HG02678 (cell line): ENCODE results near the gene SPNS2.
"Not testable (repeated sequence)": the region's sequence is repeated elsewhere in the genome, so short reads cannot be mapped to it uniquely, and the experiment has no call there.

Source experiments
- ATAC-seq: cut with Tn5 transposase; IDR thresholded peaks from one replicate; pipeline ENCODE4 v1.9.1; 2021; ENCODE audit warnings: mild to moderate bottlenecking, moderate library complexity; ENCODE audit not compliant: unreplicated experiment

The SPNS2 gene

DNA sequence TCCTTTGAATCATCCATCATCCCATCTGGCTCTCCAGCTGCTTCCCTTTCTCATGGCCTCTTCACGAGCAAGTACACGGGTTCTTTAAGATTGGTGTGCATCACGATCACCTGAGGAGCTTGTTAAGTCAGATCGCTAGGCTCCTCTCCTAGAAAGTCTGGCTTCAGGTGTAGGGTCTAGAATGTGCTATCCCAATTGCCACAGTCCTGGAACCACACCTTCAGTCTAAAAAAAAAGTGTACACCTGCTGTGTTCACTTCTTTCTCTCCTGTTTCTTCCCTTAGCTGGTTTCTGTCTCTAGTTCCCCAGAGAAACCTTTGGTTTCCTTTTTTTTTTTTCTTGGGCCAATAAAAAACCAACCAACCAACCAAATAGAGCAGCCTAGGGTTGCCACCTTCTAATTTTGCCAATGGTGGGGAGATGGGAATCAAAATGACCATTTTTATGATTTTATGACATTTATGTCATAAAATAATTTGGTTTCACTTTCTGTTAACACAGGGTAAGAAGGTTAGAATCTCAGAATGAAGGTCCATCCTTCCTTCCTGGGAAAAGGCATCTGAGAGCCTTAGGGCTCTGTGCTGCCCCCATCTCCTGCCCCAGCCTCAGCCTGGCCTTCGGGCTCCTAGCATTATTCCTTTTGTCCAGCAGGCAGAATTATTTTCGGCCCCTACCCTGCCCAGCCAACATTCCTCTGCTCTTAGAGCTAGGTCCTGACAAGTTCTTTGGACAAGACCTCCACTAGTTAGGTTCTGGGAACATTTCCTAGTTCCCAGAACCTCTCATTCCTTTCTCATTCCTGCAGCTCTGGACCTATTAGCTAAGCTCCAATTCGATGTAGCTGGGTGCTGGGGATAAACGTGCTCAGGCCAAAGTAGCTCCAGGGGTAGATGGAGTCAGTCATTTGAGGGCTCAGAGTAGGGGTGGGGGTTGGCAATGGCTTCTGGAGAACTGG is 63.6 kb downstream of the SPNS2 start:
- no peak for ATAC-seq

DNA sequence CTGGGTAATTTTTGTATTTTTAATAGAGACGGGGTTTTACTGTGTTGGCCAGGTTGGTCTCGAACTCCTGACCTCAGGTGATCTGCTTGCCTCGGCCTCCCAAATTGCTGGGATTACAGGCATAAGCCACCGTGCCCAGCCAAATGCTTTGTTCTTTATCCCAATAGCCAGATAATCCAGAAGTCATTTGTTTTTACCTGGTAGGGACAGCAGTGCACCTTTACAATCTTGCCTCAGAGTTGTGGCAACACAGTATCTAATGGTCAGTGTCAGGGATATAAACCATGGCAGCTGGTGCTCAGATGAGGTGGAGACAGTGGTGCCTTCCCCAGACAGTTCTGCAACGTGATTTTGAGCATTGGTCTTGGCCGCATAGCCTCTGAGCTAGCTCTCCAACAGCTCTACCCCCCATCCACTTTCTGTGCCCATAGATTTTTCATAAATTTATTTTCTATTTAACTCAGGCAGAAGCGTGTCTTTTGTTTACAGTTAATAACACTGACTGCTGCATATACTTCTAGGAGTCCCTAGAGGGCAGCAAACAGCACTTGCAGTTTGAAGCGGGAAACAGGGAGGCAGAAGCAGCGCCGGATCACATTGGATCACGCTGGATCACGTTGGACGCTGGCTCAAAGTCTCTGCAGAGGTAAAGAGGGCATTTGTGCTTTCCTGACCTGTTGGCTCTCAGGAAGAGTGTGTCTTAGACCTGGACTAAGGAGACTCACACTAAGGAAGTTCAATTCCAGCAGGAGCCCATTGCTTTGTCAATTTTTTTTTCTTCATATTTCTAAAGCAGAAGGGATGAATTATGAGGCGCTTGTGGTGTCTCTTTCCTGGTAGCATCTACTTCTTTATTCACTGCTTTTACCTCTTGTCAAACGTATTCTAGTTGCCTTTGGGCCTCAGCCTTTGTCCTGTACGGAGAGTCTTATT is 66.8 kb downstream of the SPNS2 start:
- no peak for ATAC-seq

DNA sequence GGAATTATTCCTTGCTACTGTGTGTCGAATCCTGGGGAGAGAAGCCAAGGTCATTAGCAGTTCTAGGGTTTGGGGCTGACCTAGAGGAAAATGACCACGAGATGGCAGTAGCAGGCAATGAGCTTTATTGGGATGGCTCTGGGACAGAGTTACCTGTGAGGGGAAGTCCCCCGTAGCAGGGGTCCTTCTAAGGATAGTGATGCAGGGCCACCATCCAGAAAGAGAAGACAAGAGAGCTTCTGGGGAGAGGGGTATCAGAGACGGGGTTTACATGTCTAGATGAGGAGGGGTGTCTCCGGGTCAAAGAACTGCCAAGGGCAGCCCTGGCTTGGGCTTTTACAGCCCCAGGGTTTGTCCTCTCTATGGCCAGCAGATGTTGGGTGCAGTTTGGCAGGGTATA is 68.1 kb downstream of the SPNS2 start:
- no peak for ATAC-seq

DNA sequence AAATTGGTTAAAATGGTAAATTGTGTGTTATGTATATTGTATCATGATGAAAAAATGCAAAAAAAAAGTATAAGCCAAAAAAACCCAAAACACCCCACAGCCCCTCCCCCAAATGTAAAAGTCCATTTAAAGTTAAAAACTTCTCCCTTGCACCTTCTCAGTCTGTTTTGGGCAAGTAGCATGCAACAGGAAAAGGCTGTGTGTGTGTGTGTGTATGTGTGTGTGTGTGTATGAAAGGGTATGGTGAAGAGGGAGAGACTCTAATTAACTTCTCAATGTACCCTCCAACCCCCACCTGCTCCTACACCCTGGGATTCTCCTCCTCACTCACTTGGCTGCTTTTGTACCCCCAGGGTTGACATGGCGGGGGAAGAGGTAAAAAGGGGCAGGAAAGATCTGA is 70.9 kb downstream of the SPNS2 start:
- no peak for ATAC-seq

DNA sequence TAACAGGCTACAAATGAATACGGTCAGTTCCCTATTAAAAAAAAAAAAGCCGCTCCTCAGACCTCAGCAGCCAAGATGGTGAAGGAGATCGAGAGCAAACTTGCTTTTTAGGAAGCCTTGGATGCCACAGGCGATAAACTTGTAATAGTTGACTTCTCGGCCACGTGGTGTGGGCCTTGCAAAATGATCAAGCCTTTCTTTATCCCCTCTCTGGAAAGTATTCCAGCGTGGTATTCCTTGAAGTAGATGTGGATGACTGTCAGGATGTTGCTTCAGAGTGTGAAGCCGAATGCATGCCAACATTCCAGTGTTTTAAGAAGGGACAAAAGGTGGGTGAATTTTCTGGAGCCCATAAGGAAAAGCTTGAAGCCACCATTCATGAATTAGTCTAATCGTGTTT is 73.5 kb downstream of the SPNS2 start:
- ATAC-seq: no peak

DNA sequence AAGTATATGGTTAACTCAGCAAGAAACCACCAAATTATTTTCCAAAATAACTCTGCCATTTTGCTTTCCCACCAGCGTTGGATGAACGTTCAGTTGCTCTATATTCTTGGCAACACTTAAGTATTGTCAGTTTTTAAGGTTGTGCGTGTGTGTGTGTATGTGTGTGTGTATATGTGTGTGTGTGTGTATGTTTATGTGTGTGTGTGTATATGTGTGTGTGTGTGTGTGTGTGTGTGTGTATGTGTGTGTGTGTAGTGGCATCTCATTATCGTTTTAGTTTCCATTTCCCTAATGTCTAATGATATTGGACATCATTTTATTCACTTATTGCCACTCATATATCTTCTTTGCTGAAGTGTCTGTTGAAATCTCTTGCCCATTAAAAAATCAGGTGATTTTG is 74.4 kb downstream of the SPNS2 start:
- ATAC-seq: no peak

DNA sequence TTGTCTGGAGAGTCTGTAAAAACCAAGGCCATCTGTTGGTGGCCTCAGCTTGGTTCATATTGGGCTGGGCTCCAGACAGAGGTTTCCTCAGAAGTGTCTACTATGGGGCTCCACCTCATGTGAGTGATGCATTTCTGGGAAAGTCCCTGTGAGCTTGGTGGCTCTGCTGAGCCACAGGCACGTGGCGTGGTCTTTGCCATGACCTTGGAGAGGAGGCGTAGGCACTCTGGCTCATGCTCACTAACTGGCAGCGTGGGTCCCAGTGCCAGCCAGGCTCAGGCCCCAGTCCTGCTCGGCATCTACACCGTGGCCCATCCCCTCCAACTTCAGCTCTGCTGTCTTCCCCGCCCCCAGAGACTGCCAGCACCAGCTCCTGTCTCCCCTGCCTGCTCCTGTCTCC is 75.0 kb downstream of the SPNS2 start:
- no peak for ATAC-seq

DNA sequence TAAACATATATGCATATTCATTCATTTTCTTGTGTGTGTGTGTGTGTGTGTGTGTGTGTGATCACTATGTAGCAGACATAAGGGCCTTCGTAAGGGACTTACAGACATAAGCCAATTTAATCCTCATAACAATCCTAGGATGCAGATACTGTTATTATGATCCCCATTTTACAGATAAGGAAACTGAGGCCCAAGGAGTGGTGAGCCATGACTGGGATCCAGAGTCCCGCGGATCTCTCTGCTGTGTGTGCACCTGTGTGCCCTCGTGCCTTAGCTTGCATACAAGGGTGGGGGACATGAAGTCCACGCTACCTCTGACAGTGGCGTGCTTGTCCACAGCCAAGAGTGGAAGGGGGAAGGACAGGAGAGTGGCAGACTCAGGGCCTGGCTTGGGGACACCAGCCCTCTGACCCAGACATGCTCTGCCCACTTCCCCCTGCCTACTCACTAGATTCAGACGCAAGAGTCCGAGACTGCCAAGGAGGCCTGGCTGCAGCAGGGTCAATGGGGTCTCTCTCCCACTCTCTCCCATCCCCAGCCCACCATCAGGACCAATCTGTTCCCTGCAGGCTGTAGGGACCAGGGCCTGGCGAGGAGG is 75.9 kb downstream of the SPNS2 start:
- ATAC-seq: no peak

DNA sequence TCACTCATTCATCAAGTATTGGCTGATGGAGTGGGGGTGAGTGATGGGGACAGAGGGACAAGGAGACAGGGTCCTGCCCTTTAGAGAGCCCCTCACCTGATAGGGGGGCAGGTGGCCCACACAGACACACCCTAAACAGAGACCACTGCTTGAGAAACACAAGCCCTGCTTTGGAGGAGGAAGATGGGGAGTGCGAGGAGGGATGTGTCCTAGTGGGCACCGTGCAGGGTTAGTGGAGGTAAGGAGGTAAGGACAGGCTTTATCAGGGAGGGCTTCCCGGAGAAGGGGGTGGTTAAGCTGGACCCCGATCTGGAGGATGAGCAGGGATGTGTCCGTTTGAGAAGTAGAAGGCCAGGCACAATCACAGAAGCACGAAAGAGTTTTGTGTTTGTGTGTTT is 77.5 kb downstream of the SPNS2 start:
- ATAC-seq: no peak

DNA sequence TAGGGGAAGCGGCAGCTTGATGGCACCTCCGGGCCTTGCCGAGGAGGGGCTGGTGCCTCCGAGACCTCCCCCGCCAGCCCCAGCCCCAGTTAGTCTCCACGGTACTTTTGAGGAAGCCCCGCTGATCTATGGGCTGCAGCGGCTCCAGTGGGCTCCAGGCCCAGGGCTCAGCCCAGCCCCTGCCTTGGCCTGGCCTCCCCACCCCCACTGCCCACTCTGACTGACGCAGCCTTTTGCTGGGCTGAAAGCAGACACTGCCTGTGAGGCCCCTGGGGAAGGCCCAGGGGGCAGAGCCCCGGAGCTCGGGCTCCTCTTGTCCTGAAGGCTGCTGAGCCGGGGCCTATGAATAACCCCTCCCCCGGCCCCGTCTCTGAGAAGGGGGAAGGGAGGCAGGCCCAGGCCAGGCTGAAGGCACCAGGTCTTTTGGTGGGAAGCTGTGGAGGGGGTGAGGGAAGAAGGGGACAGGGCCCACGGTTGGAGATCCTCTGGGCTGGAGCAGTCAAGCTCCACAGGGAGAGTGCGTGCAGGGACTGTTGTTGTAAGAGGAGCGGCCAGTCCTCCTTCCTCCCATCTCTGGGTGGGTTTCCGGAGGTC is 78.1 kb downstream of the SPNS2 start:
- no peak for ATAC-seq

DNA sequence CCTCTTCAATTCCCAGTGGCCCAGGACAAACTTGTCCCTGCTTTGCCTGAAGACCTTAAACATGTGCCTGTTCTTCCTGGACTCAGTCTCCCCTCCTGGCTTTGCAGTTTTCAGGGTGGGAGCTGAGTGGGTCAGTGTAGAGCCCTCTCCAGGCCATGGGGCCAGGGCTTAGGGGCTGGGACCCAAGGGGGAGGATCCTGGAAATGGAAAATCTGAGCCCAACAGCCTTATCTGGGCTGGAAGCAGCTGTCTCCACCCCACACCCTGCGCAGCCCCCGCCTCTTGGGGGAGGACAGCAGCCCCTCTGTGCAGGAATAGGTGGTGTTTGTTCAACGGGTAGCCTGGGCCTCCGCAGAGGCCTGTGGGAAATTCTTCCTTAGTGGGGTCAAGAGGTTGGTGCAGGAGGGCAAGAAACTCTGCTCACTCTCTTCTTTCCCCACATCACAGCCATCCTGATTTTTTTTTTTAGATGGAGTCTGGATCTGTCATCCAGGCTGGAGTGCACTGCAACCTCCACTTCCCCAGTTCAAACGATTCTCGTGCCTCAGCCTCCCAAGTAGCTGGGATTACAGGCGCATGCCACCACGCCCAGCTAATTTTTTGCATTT is 78.8 kb downstream of the SPNS2 start:
- ATAC-seq: no peak

DNA sequence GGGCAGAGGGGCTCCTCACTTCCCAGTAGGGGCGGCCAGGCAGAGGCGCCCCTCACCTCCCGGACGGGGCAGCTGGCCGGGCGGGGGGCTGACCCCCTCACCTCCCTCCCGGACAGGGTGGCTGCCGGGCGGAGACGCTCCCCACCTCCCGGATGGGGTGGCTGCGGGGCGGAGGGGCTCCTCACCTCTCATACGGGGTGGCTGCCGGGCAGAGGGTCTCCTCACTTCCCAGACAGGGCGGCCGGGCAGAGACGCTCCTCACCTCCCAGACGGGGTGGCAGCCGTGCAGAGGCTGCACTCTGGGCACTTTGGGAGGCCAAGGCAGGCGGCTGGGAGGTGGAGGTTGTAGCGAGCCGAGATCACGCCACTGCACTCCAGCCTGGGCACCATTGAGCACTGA is 79.7 kb downstream of the SPNS2 start:
- not testable (repeated sequence) for ATAC-seq

DNA sequence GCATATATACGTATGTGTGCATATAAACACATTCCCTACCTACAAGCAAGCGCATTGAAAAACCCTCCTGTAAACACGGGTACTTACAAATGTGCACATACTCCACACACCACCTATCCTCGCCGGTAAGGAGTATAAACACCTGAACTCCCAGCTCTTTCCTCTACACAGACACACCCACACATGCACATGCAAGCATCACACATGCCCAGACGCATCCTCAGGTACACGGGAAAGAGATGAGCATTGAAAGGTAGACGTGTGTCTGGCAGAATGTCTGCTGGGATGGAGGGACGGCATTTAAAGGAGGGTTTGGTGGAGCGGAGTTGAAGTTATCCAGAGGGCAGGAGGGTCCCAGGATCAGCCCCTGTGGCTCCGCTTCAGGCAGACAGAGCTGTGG is 81.0 kb downstream of the SPNS2 start:
- no peak for ATAC-seq

DNA sequence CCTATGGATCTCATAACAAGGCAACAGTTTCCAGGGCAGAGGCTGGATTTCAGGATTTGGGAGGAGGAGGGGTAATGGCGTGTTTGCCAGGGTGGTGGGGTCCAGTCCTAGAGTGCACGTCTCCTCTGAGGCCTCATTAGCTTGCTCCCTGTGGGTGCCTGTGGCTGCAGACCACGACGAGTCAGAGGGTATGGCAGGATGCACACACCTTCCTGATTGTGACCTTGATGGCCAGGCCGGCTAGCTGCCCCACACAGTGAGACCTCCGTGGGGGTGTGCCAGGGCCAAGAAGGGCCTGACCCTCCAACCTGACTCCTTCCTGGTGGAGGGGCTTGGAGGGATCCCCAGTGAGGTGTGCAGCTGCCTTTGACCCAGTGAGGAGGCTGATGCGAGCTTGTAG is 81.6 kb downstream of the SPNS2 start:
- ATAC-seq: no peak

DNA sequence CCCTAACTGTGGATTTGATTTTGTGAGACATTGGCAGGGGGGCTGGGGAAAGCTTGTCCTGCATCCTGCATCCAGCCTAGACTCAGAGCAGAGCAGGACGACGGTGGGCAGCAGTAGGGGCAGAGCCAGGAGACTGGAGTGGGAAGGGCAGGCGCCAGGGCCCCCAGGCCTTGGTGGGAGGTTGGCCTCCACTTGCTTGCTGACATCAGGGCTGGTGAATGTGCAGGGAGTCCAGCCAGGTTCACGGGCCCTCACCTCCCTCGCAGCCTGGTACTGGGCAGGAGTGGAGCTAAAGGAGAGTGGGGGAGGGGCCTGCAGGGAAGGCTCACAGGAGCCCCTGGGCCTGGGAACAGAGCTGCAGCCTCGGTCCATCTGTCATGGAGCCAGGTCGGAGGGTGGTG is 83.4 kb downstream of the SPNS2 start:
- no peak for ATAC-seq

DNA sequence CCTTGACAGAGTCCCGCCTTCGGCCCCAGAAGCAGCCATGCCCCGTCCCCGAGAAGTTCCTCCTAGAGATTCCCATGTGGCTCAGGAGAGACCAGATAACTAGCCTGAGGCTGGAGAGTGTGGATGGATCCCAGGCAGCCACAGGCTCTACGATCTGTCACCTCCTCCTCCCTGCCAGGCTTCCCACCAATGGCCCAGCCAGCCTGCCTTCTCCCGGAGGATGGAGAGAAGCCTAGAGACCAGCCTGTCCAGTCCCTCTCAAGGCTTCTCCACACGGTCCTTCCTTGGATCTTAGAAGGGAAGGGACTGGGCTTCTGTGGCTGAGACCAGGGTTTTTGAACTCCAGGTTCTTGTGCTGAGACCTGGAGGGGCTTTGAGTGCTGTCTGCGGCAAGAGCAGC is 84.0 kb downstream of the SPNS2 start:
- ATAC-seq: no peak

DNA sequence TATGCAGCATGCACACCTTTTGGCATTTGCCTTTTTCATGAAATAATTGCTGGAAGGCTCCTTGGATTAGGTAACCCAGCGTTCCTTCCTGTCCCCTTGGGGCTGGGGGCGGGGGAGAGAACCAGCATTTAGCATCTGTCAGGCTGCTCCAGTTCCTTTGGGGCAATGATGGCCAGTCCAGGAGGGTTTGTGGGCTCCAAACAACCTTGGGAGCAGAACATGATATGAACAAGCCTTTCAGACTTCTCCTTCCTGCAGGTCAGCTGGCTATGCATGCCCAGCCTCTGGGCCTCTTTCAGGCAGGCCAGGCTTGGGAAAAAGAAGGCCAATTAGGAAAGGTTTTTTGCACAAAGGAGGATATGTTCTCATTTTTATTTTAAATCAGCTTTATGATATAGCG is 84.5 kb downstream of the SPNS2 start:
- ATAC-seq: no peak

DNA sequence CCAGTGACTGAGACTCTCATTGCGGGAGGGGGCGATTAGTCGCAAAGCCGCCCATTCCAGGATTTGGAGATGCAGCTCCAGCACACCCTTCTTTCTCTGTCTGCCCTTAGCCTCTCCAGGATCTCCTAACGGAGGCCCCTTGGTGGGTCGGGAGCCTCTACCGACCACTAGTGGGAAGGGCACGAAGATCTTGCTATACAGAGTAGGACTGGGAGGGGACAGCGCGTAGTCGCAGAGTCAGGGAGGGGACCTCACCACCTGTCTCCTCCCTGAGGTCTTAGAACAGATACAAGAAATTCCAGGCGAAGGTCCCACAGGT is 85.1 kb downstream of the SPNS2 start:
- ATAC-seq: no peak

DNA sequence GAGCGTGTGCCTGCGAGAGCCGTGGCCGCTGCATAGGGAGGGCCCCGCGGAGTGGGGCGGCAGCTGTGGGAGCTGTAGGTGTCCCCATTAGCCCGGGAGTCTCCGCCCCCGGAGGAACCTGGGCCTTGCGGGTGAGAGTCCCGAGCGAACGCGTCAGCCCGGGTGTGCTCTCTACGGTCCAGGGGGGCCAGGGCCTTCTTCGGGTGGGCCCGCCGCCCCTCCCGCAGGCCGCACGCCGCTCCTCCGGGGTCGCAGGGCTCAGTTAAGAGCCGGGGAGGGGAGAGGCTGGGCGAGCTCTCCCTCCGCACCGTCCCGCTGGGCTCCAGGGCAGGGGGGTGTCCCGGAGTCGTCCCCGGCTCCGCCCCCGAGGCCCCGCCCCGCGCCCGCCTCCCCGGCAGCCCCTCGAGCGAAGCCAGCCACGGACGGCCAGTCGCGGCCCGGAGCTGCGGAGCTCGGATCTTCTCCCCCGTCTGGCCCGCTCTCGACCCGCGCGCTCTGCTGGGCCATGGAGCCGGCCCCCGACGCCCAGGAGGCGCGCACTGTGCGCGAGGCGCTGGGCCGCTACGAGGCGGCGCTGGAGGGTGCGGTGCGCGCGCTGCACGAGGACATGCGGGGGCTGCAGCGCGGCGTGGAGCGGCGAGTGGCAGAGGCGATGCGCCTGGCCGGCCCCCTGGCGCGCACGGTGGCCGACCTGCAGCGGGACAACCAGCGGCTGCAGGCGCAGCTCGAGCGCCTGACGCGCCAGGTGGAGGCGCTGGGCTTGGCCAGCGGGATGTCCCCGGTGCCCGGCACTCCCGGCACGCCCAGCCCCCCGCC is 85.6 kb downstream of the SPNS2 start, which contains the start of gene SMTNL2:
Gene SMTNL2, plus strand, starts transcription at position 429 of the 816 bp plus-strand sequence. Its CDS starts 77 bp downstream, at position 506.
- ATAC-seq: no peak
